ENCODE data around the gene BACH2. TPM values are rescaled to one million over a fixed set of nuclear protein-coding genes. Genes with fewer than 3 reads are reported as not detected.

The BACH2 gene
- polyA plus RNA-seq, 1 of the 3 experiments (the other 2 are of a cell fraction), result 0.46 TPM

- Histone ChIP-seq H3K79me2 (ENCODE audit: insufficient read depth) (no peaks in the 10 kb centered on the region), H3K9me2 (no peaks in the 10 kb centered on the region), H3K4me1 (ENCODE audit: control insufficient read depth in 1 of 2, insufficient read depth in 2 of 2, low read depth in 1 of 2, low read length in 1 of 2) (peaks cover 5 to 11% of the 10 kb centered on the region in 2 experiments; a peak in 3 of 4 replicates), H3F3A (replicated peaks; ENCODE audit: insufficient read depth) (peaks cover 6% of the 10 kb centered on the region), H3K27ac (ENCODE audit: low read depth in 2 of 2, low read length in 1 of 2) (peak overlapping the region in 1 of 2 experiments; percentile 55; a peak in 1 of 4 replicates), H3K4me3 (ENCODE audit: low read depth in 2 of 2, low read length in 1 of 2) (no peak overlapping the region), H3K36me3 (replicated peaks in 1 of 2; ENCODE audit: control insufficient read depth in 1 of 2, insufficient read depth in 2 of 2, low read length in 1 of 2) (no peaks in the 10 kb centered on the region), H3K27me3 (ENCODE audit: insufficient read depth) (no peaks in the 10 kb centered on the region), H3K4me2 (no peak overlapping the region), H3K9ac (no peak overlapping the region), H3K9me3 (no peaks in the 10 kb centered on the region), H2AFZ (ENCODE audit: low read depth) (no peak overlapping the region), H4K20me1 (ENCODE audit: insufficient read depth) (no peaks in the 10 kb centered on the region)
- POLR2A ChIA-PET, result no interaction called here
- TF ChIP-seq NRF1 (IDR thresholded peaks at IDR 0.05; ENCODE audit: low read depth, low read length) (no peak), REST (IDR thresholded peaks at IDR 0.05; ENCODE audit: low read depth, low read length) (no peak), PBX3 (IDR thresholded peaks at IDR 0.05) (no peak), GABPA (IDR thresholded peaks at IDR 0.05; ENCODE audit: low read depth) (no peak), FOXM1 (IDR thresholded peaks at IDR 0.05; ENCODE audit: low read depth) (no peak), NFIC (IDR thresholded peaks at IDR 0.05; ENCODE audit: borderline replicate concordance) (no peak), CHD2 (IDR thresholded peaks at IDR 0.05; ENCODE audit: low read length, partially characterized antibody) (no peak), POLR2AphosphoS5 (IDR thresholded peaks at IDR 0.05; ENCODE audit: low read depth, low read length) (no peak)
- DNase-seq, result no peak
- CTCF ChIA-PET, result interaction anchor here (0.7 kb wide), 1 partner anchor 389 kb away, joined by 3 read pairs; no protein-coding TSS in a partner anchor
- WGBS (ENCODE audit: low lambda C conversion rate), result 92% methylated on average over 2 of the region's 2 CpGs
These were observed 292.7 kb downstream of the BACH2 start for GRCh38 chr6:90003941-90004340.

- no peak overlapping the region for H3K4me3 ChIP-seq (ENCODE audit: low read depth in 2 of 2, low read length in 1 of 2)
- H2AFZ ChIP-seq (ENCODE audit: low read depth), result no peak overlapping the region
- peaks cover 3% of the 10 kb centered on the region for H3F3A ChIP-seq (replicated peaks; ENCODE audit: insufficient read depth)
- H3K27me3 ChIP-seq (ENCODE audit: insufficient read depth), result no peaks in the 10 kb centered on the region
- no peak overlapping the region for H3K4me2 ChIP-seq
- DNase-seq, result no peak
- H4K20me1 ChIP-seq (ENCODE audit: insufficient read depth), result no peaks in the 10 kb centered on the region
- no peaks in the 10 kb centered on the region for H3K79me2 ChIP-seq (ENCODE audit: insufficient read depth)
- H3K9me2 ChIP-seq, result no peaks in the 10 kb centered on the region
- ChIA-PET CTCF (interaction anchor here (0.7 kb wide), 1 partner anchor 390 kb away, joined by 3 read pairs; no protein-coding TSS in a partner anchor), POLR2A (interaction anchor here (1.1 kb wide), 1 partner anchor 438 kb away, joined by 3 read pairs; no protein-coding TSS in a partner anchor)
- H3K9me3 ChIP-seq, result no peaks in the 10 kb centered on the region
- WGBS (ENCODE audit: low lambda C conversion rate), result 77% methylated on average over 5 of the region's 5 CpGs
- peaks cover 0 to 11% of the 10 kb centered on the region in 2 experiments; a peak in 2 of 4 replicates for H3K4me1 ChIP-seq (ENCODE audit: control insufficient read depth in 1 of 2, insufficient read depth in 2 of 2, low read depth in 1 of 2, low read length in 1 of 2)
- no peak overlapping the region for H3K9ac ChIP-seq
- H3K36me3 ChIP-seq (replicated peaks in 1 of 2; ENCODE audit: control insufficient read depth in 1 of 2, insufficient read depth in 2 of 2, low read length in 1 of 2), result no peaks in the 10 kb centered on the region
- peak overlapping the region in 1 of 2 experiments; percentile 30; a peak in 1 of 4 replicates for H3K27ac ChIP-seq (ENCODE audit: low read depth in 2 of 2, low read length in 1 of 2)
- TF ChIP-seq POLR2AphosphoS5 (IDR thresholded peaks at IDR 0.05; ENCODE audit: low read depth, low read length) (no peak), GABPA (IDR thresholded peaks at IDR 0.05; ENCODE audit: low read depth) (no peak), TEAD4 (IDR thresholded peaks at IDR 0.05; ENCODE audit: borderline replicate concordance, insufficient read depth) (no peak), FOXM1 (IDR thresholded peaks at IDR 0.05; ENCODE audit: low read depth) (no peak), PBX3 (IDR thresholded peaks at IDR 0.05) (no peak), CHD2 (IDR thresholded peaks at IDR 0.05; ENCODE audit: low read length, partially characterized antibody) (no peak), RCOR1 (IDR thresholded peaks at IDR 0.05; ENCODE audit: low read length) (no peak), EZH2phosphoT487 (IDR thresholded peaks at IDR 0.05; ENCODE audit: borderline replicate concordance, low read depth) (no peak), MXI1 (IDR thresholded peaks at IDR 0.05; ENCODE audit: low read depth, low read length) (no peak), CTCF (IDR thresholded peaks at IDR 0.05) (no peak), FOXJ3 (CRISPR knock-in tag; IDR thresholded peaks at IDR 0.05) (no peak), RAD21 (IDR thresholded peaks at IDR 0.05; ENCODE audit: low read length) (no peak), NRF1 (IDR thresholded peaks at IDR 0.05; ENCODE audit: low read depth, low read length) (no peak), ELF1 (IDR thresholded peaks at IDR 0.05) (no peak)
These were observed 293.4 kb downstream of the BACH2 start for GRCh38 chr6:90003069-90003795.

Measured in SK-N-SH (cell line).